Measurements from ENCODE around the gene SPINT2.

DNA sequence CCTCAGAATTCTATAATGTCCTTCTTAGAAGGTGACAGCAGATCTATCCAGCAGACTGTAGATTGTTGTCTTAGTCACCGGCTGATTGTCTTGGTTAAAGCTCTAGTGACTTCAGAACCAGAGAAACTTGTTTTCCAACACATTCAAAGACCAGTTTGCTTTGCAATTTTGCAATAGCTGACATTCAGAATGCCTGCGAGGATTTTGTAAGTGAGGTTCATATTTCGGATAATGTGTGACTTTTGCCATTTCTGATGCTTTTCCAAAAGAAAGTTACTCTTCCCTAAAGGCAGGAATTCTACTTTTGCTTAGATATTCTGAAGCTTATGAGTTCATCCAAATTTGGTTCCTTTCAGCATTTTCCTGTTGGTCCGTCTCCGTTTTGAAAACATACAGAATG is 13.2 kb downstream of the SPINT2 start:
- TF ChIP-seq, protein P1, sequence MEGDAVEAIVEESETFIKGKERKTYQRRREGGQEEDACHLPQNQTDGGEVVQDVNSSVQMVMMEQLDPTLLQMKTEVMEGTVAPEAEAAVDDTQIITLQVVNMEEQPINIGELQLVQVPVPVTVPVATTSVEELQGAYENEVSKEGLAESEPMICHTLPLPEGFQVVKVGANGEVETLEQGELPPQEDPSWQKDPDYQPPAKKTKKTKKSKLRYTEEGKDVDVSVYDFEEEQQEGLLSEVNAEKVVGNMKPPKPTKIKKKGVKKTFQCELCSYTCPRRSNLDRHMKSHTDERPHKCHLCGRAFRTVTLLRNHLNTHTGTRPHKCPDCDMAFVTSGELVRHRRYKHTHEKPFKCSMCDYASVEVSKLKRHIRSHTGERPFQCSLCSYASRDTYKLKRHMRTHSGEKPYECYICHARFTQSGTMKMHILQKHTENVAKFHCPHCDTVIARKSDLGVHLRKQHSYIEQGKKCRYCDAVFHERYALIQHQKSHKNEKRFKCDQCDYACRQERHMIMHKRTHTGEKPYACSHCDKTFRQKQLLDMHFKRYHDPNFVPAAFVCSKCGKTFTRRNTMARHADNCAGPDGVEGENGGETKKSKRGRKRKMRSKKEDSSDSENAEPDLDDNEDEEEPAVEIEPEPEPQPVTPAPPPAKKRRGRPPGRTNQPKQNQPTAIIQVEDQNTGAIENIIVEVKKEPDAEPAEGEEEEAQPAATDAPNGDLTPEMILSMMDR (IDR thresholded peaks at IDR 0.05), result no peak
- TF ChIP-seq, protein P2, sequence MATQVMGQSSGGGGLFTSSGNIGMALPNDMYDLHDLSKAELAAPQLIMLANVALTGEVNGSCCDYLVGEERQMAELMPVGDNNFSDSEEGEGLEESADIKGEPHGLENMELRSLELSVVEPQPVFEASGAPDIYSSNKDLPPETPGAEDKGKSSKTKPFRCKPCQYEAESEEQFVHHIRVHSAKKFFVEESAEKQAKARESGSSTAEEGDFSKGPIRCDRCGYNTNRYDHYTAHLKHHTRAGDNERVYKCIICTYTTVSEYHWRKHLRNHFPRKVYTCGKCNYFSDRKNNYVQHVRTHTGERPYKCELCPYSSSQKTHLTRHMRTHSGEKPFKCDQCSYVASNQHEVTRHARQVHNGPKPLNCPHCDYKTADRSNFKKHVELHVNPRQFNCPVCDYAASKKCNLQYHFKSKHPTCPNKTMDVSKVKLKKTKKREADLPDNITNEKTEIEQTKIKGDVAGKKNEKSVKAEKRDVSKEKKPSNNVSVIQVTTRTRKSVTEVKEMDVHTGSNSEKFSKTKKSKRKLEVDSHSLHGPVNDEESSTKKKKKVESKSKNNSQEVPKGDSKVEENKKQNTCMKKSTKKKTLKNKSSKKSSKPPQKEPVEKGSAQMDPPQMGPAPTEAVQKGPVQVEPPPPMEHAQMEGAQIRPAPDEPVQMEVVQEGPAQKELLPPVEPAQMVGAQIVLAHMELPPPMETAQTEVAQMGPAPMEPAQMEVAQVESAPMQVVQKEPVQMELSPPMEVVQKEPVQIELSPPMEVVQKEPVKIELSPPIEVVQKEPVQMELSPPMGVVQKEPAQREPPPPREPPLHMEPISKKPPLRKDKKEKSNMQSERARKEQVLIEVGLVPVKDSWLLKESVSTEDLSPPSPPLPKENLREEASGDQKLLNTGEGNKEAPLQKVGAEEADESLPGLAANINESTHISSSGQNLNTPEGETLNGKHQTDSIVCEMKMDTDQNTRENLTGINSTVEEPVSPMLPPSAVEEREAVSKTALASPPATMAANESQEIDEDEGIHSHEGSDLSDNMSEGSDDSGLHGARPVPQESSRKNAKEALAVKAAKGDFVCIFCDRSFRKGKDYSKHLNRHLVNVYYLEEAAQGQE (IDR thresholded peaks at IDR 0.05; ENCODE audit: insufficient read depth in 1 of 2, low read depth in 2 of 2, low read length in 1 of 2), result no peak
- no peak for TF ChIP-seq POLR2AphosphoS5 (IDR thresholded peaks at IDR 0.05; ENCODE audit: low read depth, low read length)
- TF ChIP-seq TCF7L2 (IDR thresholded peaks at IDR 0.05; ENCODE audit: low read depth, low read length), result no peak
- no peak for TF ChIP-seq SIN3A (IDR thresholded peaks at IDR 0.05; ENCODE audit: borderline replicate concordance, insufficient read depth, low read depth, low read length)

Data from Panc1 (cell line).